H1 (cell line): ENCODE results near the gene RNF186. TPM values are rescaled to one million over a fixed set of nuclear protein-coding genes. Genes with fewer than 3 reads are reported as not detected.

Source experiments
- CTCF ChIA-PET: fragments of 300-600 bp; sonication (Branson Sonifier 250); formaldehyde crosslinking; loops from one replicate; lab custom pipeline; 2021; ENCODE audit not compliant: partially characterized antibody; lab: Charles Lee
- POLR2A ChIA-PET: fragments of 300-600 bp; sonication (Branson Sonifier 250); formaldehyde crosslinking; loops from one replicate; lab custom pipeline; 2021; ENCODE audit warnings: inconsistent platforms; ENCODE audit not compliant: partially characterized antibody; lab: Charles Lee
- DNase-seq, 2 experiments: peaks; one replicate each; pipeline versions ENCODE4 v3.0.0 to v3.0.0-alpha.2; 2010 to 2022; ENCODE audit warnings: low spot score in 2 of 2, low read depth in 1 of 2, mixed read lengths in 1 of 2
- FAIRE-seq: peaks from 2 replicates; lab custom pipeline; 2011; peaks lifted over from hg19 to GRCh38; lab: Jason Lieb, UNC
- H2AFZ ChIP-seq: 2 replicates; pipeline ENCODE4 v1.8.1; 2012; ENCODE audit warnings: low read length, inconsistent platforms
- H2AK5ac ChIP-seq: 2 replicates; pipeline ENCODE4 v1.6.1; 2013; ENCODE audit warnings: low read depth, low read length
- H2BK120ac ChIP-seq: replicated peaks from 2 replicates; pipeline ENCODE3; 2013; ENCODE audit warnings: low read depth, low read length, inconsistent platforms
- H2BK12ac ChIP-seq: 2 replicates; pipeline ENCODE4 v1.6.1; 2013; ENCODE audit warnings: low read depth, low read length
- H2BK15ac ChIP-seq: 2 replicates; pipeline ENCODE4 v1.6.1; 2013; ENCODE audit warnings: low read length
- H2BK20ac ChIP-seq: 2 replicates; pipeline ENCODE4 v1.6.1; 2013; ENCODE audit warnings: low read length
- H2BK5ac ChIP-seq: 2 replicates; pipeline ENCODE4 v1.6.1; 2013; ENCODE audit warnings: low read depth, low read length
- H3K14ac ChIP-seq: 2 replicates; pipeline ENCODE4 v1.6.1; 2013; ENCODE audit warnings: inconsistent platforms; ENCODE audit not compliant: insufficient read length
- H3K18ac ChIP-seq: 2 replicates; pipeline ENCODE4 v1.6.1; 2013; ENCODE audit warnings: low read length; ENCODE audit errors: extremely low read depth
- H3K23ac ChIP-seq: 2 replicates; pipeline ENCODE4 v1.6.1; 2013; ENCODE audit warnings: inconsistent platforms; ENCODE audit not compliant: insufficient read length
- H3K23me2 ChIP-seq: 2 replicates; pipeline ENCODE4 v1.6.1; 2013; ENCODE audit warnings: low read depth, low read length
- H3K27ac ChIP-seq: 2 replicates; pipeline ENCODE4 v1.6.1; 2011; ENCODE audit warnings: low read depth, low read length, inconsistent platforms
- H3K27me3 ChIP-seq, 4 experiments: replicated peaks in 1 of 4; 1 replicate in 1 of 4; 2 replicates in 3 of 4; pipeline versions ENCODE4 v1.6.1 to v1.8.1; 2011 to 2013; ENCODE audit warnings: low read length in 3 of 4, mild to moderate bottlenecking in 3 of 4, inconsistent platforms in 2 of 4, mixed read lengths in 2 of 4, moderate library complexity in 1 of 4; ENCODE audit not compliant: control insufficient read depth in 3 of 4, insufficient read depth in 3 of 4; ENCODE audit errors: extremely low read depth in 1 of 4
- H3K36me3 ChIP-seq, 4 experiments: 2 replicates each; pipeline versions ENCODE4 v1.6.1 to v1.8.1; 2011 to 2013; ENCODE audit warnings: mild to moderate bottlenecking in 4 of 4, low read length in 3 of 4, moderate library complexity in 2 of 4, control low read depth in 1 of 4, inconsistent platforms in 1 of 4; ENCODE audit not compliant: insufficient read depth in 4 of 4, control insufficient read depth in 2 of 4
- H3K4ac ChIP-seq: replicated peaks from 2 replicates; pipeline ENCODE3; 2013; ENCODE audit warnings: low read length, low read depth, mixed read lengths, inconsistent platforms; ENCODE audit not compliant: insufficient read length
- H3K4me1 ChIP-seq, 4 experiments: replicated peaks in 1 of 4; 1 replicate in 1 of 4; 2 replicates in 3 of 4; pipeline versions ENCODE4 v1.6.1 to v1.8.1; 2011 to 2013; ENCODE audit warnings: low read length in 3 of 4, inconsistent platforms in 2 of 4, mixed read lengths in 1 of 4; ENCODE audit not compliant: insufficient read depth in 4 of 4, control insufficient read depth in 3 of 4
- H3K4me2 ChIP-seq, 2 experiments: 2 replicates each; pipeline versions ENCODE4 v1.6.1 to v1.8.1; 2011 to 2013; ENCODE audit warnings: low read depth in 2 of 2, low read length in 2 of 2, control low read depth in 1 of 2, inconsistent platforms in 1 of 2, mild to moderate bottlenecking in 1 of 2; ENCODE audit not compliant: insufficient read depth in 1 of 2
- H3K4me3 ChIP-seq, 4 experiments: fragments of 200-600, 300-600 bp in 1 of 4; sonication (generic), shearing (Covaris generic), sonication (Bioruptor Twin) in 1 of 4; 2 replicates each; pipeline versions ENCODE4 v1.5.1 to v1.8.1; 2011 to 2016; ENCODE audit warnings: low read length in 4 of 4, low read depth in 3 of 4, control low read depth in 2 of 4, inconsistent platforms in 2 of 4, mild to moderate bottlenecking in 2 of 4, mixed read lengths in 1 of 4, moderate library complexity in 1 of 4; ENCODE audit not compliant: insufficient read depth in 2 of 4; ENCODE audit errors: extremely low read depth in 1 of 4
- H3K56ac ChIP-seq: replicated peaks from 2 replicates; pipeline ENCODE3; 2013; ENCODE audit warnings: low read depth, mild to moderate bottlenecking, mixed read lengths, low read length, inconsistent platforms; ENCODE audit not compliant: insufficient read length
- H3K79me1 ChIP-seq: 2 replicates; pipeline ENCODE4 v1.6.1; 2013; ENCODE audit warnings: low read depth, low read length, control low read depth
- H3K79me2 ChIP-seq, 2 experiments: 2 replicates each; pipeline versions ENCODE4 v1.6.1 to v1.8.1; 2012 to 2013; ENCODE audit warnings: low read length in 2 of 2, mild to moderate bottlenecking in 2 of 2, inconsistent platforms in 1 of 2; ENCODE audit not compliant: insufficient read depth in 2 of 2, control insufficient read depth in 1 of 2
- H3K9ac ChIP-seq, 4 experiments: replicated peaks in 1 of 4; 1 replicate in 1 of 4; 2 replicates in 3 of 4; pipeline versions ENCODE4 v1.6.1 to v1.8.1; 2011 to 2013; ENCODE audit warnings: low read depth in 3 of 4, low read length in 3 of 4, control low read depth in 2 of 4, mild to moderate bottlenecking in 2 of 4, moderate library complexity in 2 of 4, inconsistent platforms in 1 of 4; ENCODE audit errors: extremely low read depth in 1 of 4
- H3K9me3 ChIP-seq, 2 experiments: 2 replicates each; pipeline versions ENCODE4 v1.6.1 to v1.8.1; 2012 to 2013; ENCODE audit warnings: mild to moderate bottlenecking in 2 of 2, moderate library complexity in 2 of 2, control low read depth in 1 of 2, inconsistent platforms in 1 of 2, low read depth in 1 of 2, low read length in 1 of 2, mixed read lengths in 1 of 2; ENCODE audit not compliant: insufficient read depth in 2 of 2
- H4K20me1 ChIP-seq, 2 experiments: replicated peaks in 1 of 2; 2 replicates each; pipeline versions ENCODE3 to v1.8.1; 2011 to 2013; ENCODE audit warnings: inconsistent platforms in 2 of 2, low read length in 2 of 2, mild to moderate bottlenecking in 1 of 2; ENCODE audit not compliant: insufficient read depth in 2 of 2, control insufficient read depth in 1 of 2
- H4K5ac ChIP-seq: 2 replicates; pipeline ENCODE4 v1.6.1; 2013; ENCODE audit warnings: low read length, low read depth, mixed read lengths, inconsistent platforms; ENCODE audit not compliant: insufficient read length
- H4K8ac ChIP-seq: 2 replicates; pipeline ENCODE4 v1.8.0; 2013; ENCODE audit warnings: mild to moderate bottlenecking, moderate library complexity, low read length, inconsistent platforms; ENCODE audit not compliant: insufficient read depth; ENCODE audit errors: extremely low read depth
- H4K91ac ChIP-seq: replicated peaks from 2 replicates; pipeline ENCODE3; 2013; ENCODE audit warnings: low read length, mixed read lengths, inconsistent platforms; ENCODE audit not compliant: insufficient read length
- BACH1 ChIP-seq: IDR thresholded peaks from 2 replicates; pipeline ENCODE4 v1.6.1; 2012; ENCODE audit warnings: low read length, improper control_type of control experiment
- MAFK ChIP-seq: IDR thresholded peaks from 2 replicates; pipeline ENCODE4 v1.6.1; 2012; ENCODE audit warnings: low read depth, mild to moderate bottlenecking, improper control_type of control experiment, low read length
- PHF8 ChIP-seq: fragments of 200-600 bp; sonication (generic); conservative IDR thresholded peaks from 2 replicates; pipeline ENCODE4 v1.7.1; 2012; ENCODE audit warnings: low read depth, mild to moderate bottlenecking, inconsistent platforms, low read length, moderate library complexity
- ZNF274 ChIP-seq: IDR thresholded peaks from 2 replicates; pipeline ENCODE4 v1.7.0; 2012; ENCODE audit warnings: low read length, borderline replicate concordance; ENCODE audit errors: extremely low read depth
- WGBS, 2 experiments: shearing (Covaris generic) in 1 of 2; methylation state at CpG; one replicate each; pipeline versions ENCODE4 v1.1.6 to v1.1.7; 2013 to 2015; ENCODE audit warnings: low lambda C conversion rate in 2 of 2, mixed read lengths in 2 of 2, inconsistent platforms in 1 of 2, low coverage in 1 of 2, missing lambda C conversion rate in 1 of 2; ENCODE audit not compliant: insufficient replicate concordance in 2 of 2, insufficient coverage in 1 of 2, insufficient read length in 1 of 2; ENCODE audit errors: extremely low coverage in 1 of 2, missing lambda C conversion rate in 1 of 2; 5-methylcytosine and 5-hydroxymethylcytosine counted together
- polyA plus RNA-seq, 7 experiments: library from polyadenylated mRNA; depleted of rRNA in 3 of 7; stranded (reverse) in 5 of 7; unstranded in 2 of 7; fragments of >200 nt in 5 of 7; fragments of 200-250 nt in 2 of 7; gene quantifications; 1 replicate in 5 of 7; 2 replicates in 1 of 7; 4 replicates in 1 of 7; pipeline versions ENCODE4 v1.2.1 to v1.2.3, GENCODE V29; 2011 to 2013; ENCODE audit warnings: missing spikeins in 2 of 7, mixed read lengths in 2 of 7
- total RNA-seq: library from RNA; stranded (reverse); fragmentation: NEBNext Ultra II Directional; extraction: Animal tissue kit (Norgen Biotek cat#: 25700); gene quantifications from 2 replicates; pipeline ENCODE4 v1.2.1, GENCODE V29; 2021

Gene RNF186
- total and polyA plus RNA-seq, 2 of the 8 experiments (the other 6 are each of a cell fraction or from before 2014, with no cell fraction given), result not detected

- no peak overlapping the region for H3K4me3 ChIP-seq
- H3K9me3 ChIP-seq, result no peaks in the 10 kb centered on the region
- no peak overlapping the region for H2BK12ac ChIP-seq
- no peak overlapping the region for H3K18ac ChIP-seq
- no peak overlapping the region for H4K8ac ChIP-seq
- H3K36me3 ChIP-seq, result no peaks in the 10 kb centered on the region
- H3K4ac ChIP-seq, result no peak overlapping the region
- no peak overlapping the region for H2AFZ ChIP-seq
- H3K27ac ChIP-seq, result no peak overlapping the region
- H3K56ac ChIP-seq, result no peak overlapping the region
- H2BK15ac ChIP-seq, result no peak overlapping the region
- TF ChIP-seq ZNF274 (no peak), MAFK (no peak), PHF8 (no peak), BACH1 (no peak)
- TF ChIP-seq, all 59 proteins: peak for 0
- peaks cover 0 to 3% (median 2%) of the 10 kb centered on the region in 4 experiments; a peak in 3 of 7 replicates for H3K4me1 ChIP-seq
- no peaks in the 10 kb centered on the region for H4K20me1 ChIP-seq
- no peak overlapping the region for H3K9ac ChIP-seq
- no peak overlapping the region for H3K4me2 ChIP-seq
- DNase-seq, result no peak
- H2BK20ac ChIP-seq, result no peak overlapping the region
- FAIRE-seq, result no peak
- no peak overlapping the region for H4K91ac ChIP-seq
- H2BK5ac ChIP-seq, result no peak overlapping the region
- no peaks in the 10 kb centered on the region for H3K79me2 ChIP-seq
- H3K79me1 ChIP-seq, result no peaks in the 10 kb centered on the region
- peaks cover 5% of the 10 kb centered on the region; the same call in 1 of the 2 replicates for H3K23me2 ChIP-seq
- WGBS, 2 experiments, result 93% methylated on average over 6 of the region's 6 CpGs; no CpG with 5 or more reads in 1 of the 2 experiments
- CTCF ChIA-PET, result interaction anchor here (0.6 to 2.2 kb wide), 5 partner anchors 19 to 113 kb away, joined by 3 to 6 read pairs (median 3); partner anchors contain the start of gene OTUD3
- peaks cover 0 to 18% (median 15%) of the 10 kb centered on the region in 4 experiments; a peak in 6 of 7 replicates for H3K27me3 ChIP-seq
- POLR2A ChIA-PET, result interaction anchor here (0.5 kb wide), 1 partner anchor 10 kb away, joined by 3 read pairs; the partner anchor contains the start of gene RNF186
- no peak overlapping the region for H3K23ac ChIP-seq
- no peak overlapping the region for H2BK120ac ChIP-seq
- no peak overlapping the region for H2AK5ac ChIP-seq
- no peak overlapping the region for H4K5ac ChIP-seq
- no peak overlapping the region for H3K14ac ChIP-seq
These were observed 10.2 kb downstream of the RNF186 start for GRCh38 chr1:19804831-19805251.
